Measurements from ENCODE around the gene ECSCR.

ECSCR gene

GRCh38 chr5:139457241-139457640 is 5.3 kb downstream of the ECSCR start:
- TF ChIP-seq, protein P1, sequence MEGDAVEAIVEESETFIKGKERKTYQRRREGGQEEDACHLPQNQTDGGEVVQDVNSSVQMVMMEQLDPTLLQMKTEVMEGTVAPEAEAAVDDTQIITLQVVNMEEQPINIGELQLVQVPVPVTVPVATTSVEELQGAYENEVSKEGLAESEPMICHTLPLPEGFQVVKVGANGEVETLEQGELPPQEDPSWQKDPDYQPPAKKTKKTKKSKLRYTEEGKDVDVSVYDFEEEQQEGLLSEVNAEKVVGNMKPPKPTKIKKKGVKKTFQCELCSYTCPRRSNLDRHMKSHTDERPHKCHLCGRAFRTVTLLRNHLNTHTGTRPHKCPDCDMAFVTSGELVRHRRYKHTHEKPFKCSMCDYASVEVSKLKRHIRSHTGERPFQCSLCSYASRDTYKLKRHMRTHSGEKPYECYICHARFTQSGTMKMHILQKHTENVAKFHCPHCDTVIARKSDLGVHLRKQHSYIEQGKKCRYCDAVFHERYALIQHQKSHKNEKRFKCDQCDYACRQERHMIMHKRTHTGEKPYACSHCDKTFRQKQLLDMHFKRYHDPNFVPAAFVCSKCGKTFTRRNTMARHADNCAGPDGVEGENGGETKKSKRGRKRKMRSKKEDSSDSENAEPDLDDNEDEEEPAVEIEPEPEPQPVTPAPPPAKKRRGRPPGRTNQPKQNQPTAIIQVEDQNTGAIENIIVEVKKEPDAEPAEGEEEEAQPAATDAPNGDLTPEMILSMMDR (IDR thresholded peaks at IDR 0.05; ENCODE audit: low read depth, low read length): no peak
- H3K4me3 ChIP-seq (ENCODE audit: low read depth, low read length): no peak overlapping the region

GRCh38 chr5:139456776-139457175 is 5.8 kb downstream of the ECSCR start:
- TF ChIP-seq, protein P1 (IDR thresholded peaks at IDR 0.05; ENCODE audit: low read depth, low read length): no peak
- H3K4me3 ChIP-seq (ENCODE audit: low read depth, low read length): no peak overlapping the region

DNA sequence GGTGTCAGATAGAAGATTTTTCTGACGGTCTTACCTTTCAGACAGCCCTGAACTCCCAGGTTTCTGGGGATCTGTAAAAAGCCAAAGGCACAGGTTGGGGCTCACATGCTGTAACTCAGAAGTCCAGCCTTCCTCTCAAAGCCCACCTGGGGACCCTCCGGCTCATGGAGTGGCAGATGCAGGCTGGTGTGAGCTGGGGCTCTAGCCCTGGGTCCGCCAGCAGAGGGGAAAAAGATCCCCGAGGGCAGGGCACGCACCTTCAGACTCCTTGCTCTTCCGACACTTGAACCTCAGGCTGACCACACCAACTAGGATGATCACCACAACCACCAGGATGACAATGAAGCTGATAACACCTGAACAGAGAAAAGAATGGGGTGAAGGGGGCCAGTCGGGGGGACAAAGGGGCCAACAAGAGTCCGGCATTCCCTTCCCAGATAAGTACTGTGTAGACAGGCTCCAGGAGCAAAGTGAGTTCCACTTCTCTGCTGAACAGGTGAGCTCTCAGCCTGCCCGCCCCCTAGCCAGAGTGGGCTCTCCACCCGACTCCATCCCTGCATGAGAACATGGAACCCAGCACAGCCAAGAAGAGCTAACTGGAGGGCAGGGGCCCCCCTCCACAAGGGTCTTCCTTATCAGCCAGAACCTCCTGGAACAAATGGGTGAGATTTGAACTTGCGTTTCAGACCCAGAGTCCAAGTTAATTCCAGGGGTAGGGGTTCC is 7.8 kb downstream of the ECSCR start:
- TF ChIP-seq, protein P1 (IDR thresholded peaks at IDR 0.05; ENCODE audit: low read depth, low read length): no peak
- H3K4me3 ChIP-seq (ENCODE audit: low read depth, low read length): no peak overlapping the region

DNA sequence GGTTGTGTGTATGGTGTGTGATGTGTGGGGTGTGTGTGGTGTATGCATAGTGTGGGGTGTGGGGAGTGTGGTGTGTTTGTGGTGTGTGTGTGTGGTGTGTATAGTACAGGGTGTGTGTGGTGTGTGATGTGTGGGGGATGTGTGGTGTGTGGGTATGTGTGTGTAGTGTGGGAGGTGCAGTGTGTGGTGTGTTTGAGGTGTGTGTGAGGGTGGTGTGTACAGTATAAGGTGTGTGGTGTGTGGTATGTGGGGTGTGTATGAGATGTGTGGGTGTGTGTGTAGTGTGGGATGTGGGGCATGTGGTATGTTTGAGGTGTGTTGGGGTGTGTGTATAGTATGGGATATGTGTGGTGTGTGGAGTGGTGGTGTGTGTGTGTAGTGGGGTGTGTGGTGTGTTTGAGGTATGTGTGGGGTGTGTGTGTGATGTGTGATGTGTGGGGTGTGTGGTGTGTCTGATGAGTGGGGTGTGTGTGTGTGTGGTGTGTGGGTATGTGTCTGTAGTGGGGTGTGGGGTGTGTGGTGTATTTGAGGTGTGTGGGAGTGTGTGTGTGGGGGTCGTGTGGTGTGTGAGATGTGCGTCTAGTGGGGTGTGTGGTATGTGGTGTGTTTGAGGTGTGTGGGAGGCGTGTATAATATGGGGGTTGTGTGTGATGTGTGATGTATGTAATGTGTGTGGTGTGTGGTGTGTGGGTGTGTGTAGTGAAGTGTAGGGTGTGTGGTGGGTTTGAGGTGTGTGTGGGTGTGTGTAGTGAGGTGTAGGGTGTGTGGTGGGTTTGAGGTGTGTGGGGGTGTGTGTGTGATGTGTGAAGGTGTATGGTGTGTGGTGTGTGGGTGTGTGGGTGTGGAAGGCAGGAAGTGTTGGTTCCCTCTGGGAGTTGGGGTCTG is 8.6 kb downstream of the ECSCR start:
- TF ChIP-seq, protein P1 (IDR thresholded peaks at IDR 0.05; ENCODE audit: low read depth, low read length): no peak
- no peak overlapping the region for H3K4me3 ChIP-seq (ENCODE audit: low read depth, low read length)

- H3K4me3 ChIP-seq (ENCODE audit: low read depth, low read length): no peak overlapping the region
- TF ChIP-seq, protein P1 (IDR thresholded peaks at IDR 0.05; ENCODE audit: low read depth, low read length): no peak
Observed at GRCh38 chr5:139451878-139452660, 10.5 kb downstream of the ECSCR start.

- H3K4me3 ChIP-seq (ENCODE audit: low read depth, low read length): no peak overlapping the region
- TF ChIP-seq, protein P1 (IDR thresholded peaks at IDR 0.05; ENCODE audit: low read depth, low read length): no peak
Observed at GRCh38 chr5:139451176-139451575, 11.4 kb downstream of the ECSCR start.

Data from WI38 (cell line).